ENCODE measurements around the gene RNF14. TPM values are rescaled to one million over a fixed set of nuclear protein-coding genes. Genes with fewer than 3 reads are reported as not detected.

The RNF14 gene
- polyA plus RNA-seq, 1 of the 3 experiments (the other 2 are of a cell fraction), result 24.5 TPM

GRCh38 chr5:142015781-142016533 is 47.1 kb downstream of the RNF14 start:
- no peak for DNase-seq
- peaks cover 0 to 4% of the 10 kb centered on the region in 2 experiments for H3K36me3 ChIP-seq (replicated peaks in 1 of 2; ENCODE audit: control insufficient read depth in 1 of 2, insufficient read depth in 2 of 2, low read length in 1 of 2)
- peak overlapping the region in 1 of 2 experiments; percentile 78; a peak in 3 of 4 replicates for H3K27ac ChIP-seq (ENCODE audit: low read depth in 2 of 2, low read length in 1 of 2)
- peak overlapping the region; percentile 2; the same call in 1 of the 2 replicates for H3K9ac ChIP-seq
- no peaks in the 10 kb centered on the region for H3K79me2 ChIP-seq (ENCODE audit: insufficient read depth)
- H3K4me3 ChIP-seq (ENCODE audit: low read depth in 2 of 2, low read length in 1 of 2), result peak overlapping the region in 1 of 2 experiments; percentile 27; a peak in 1 of 4 replicates
- peaks cover 24% of the 10 kb centered on the region for H3F3A ChIP-seq (replicated peaks; ENCODE audit: insufficient read depth)
- H3K4me1 ChIP-seq (ENCODE audit: control insufficient read depth in 1 of 2, insufficient read depth in 2 of 2, low read depth in 1 of 2, low read length in 1 of 2), result peaks cover 17 to 24% of the 10 kb centered on the region in 2 experiments
- TF ChIP-seq FOSL2 (IDR thresholded peaks at IDR 0.05; ENCODE audit: borderline replicate concordance, low read depth) (peak; percentile 85), TCF12 (IDR thresholded peaks at IDR 0.05) (peak; percentile 79), RFX5 (IDR thresholded peaks at IDR 0.05; ENCODE audit: low read length) (no peak), RXRA (IDR thresholded peaks at IDR 0.05; ENCODE audit: borderline replicate concordance, low read depth) (peak; percentile 14; the same call in 1 of the 2 replicates), SIN3A (IDR thresholded peaks at IDR 0.05; ENCODE audit: borderline replicate concordance, low read depth, low read length) (no peak), JUND (IDR thresholded peaks at IDR 0.05) (peak; percentile 77), EP300 (IDR thresholded peaks at IDR 0.05; ENCODE audit: borderline replicate concordance in 1 of 2, low read depth in 1 of 2, low read length in 1 of 2) (peak in 1 of 2 experiments; percentile 49; a peak in 1 of 4 replicates), CHD2 (IDR thresholded peaks at IDR 0.05; ENCODE audit: low read length, partially characterized antibody) (no peak), MXI1 (IDR thresholded peaks at IDR 0.05; ENCODE audit: low read depth, low read length) (no peak), EZH2phosphoT487 (IDR thresholded peaks at IDR 0.05; ENCODE audit: borderline replicate concordance, low read depth) (no peak), NFIC (IDR thresholded peaks at IDR 0.05; ENCODE audit: borderline replicate concordance) (no peak), FOXM1 (IDR thresholded peaks at IDR 0.05; ENCODE audit: low read depth) (no peak), GABPA (IDR thresholded peaks at IDR 0.05; ENCODE audit: low read depth) (no peak), PBX3 (IDR thresholded peaks at IDR 0.05) (peak; percentile 60)
- POLR2A ChIA-PET, result no interaction called here
- no peaks in the 10 kb centered on the region for H4K20me1 ChIP-seq (ENCODE audit: insufficient read depth)
- H3K9me3 ChIP-seq, result peaks cover 5% of the 10 kb centered on the region; the same call in 1 of the 2 replicates
- no peaks in the 10 kb centered on the region for H3K9me2 ChIP-seq
- CTCF ChIA-PET, result interaction anchor here (0.8 to 10.7 kb wide), 21 partner anchors 8 to 324 kb away, joined by 3 to 158 read pairs (median 6); partner anchors contain the start of gene RNF14
- WGBS (ENCODE audit: low lambda C conversion rate), result 47% methylated on average over 5 of the region's 6 CpGs
- H3K4me2 ChIP-seq, result peak overlapping the region; percentile 30
- H2AFZ ChIP-seq (ENCODE audit: low read depth), result peak overlapping the region; percentile 45
- no peaks in the 10 kb centered on the region for H3K27me3 ChIP-seq (ENCODE audit: insufficient read depth)

- POLR2A ChIA-PET, result no interaction called here
- no peaks in the 10 kb centered on the region for H3K79me2 ChIP-seq (ENCODE audit: insufficient read depth)
- H3K36me3 ChIP-seq (replicated peaks in 1 of 2; ENCODE audit: control insufficient read depth in 1 of 2, insufficient read depth in 2 of 2, low read length in 1 of 2), result peaks cover 0 to under 1% of the 10 kb centered on the region in 2 experiments
- H2AFZ ChIP-seq (ENCODE audit: low read depth), result peak overlapping the region; percentile 45
- TF ChIP-seq MXI1 (IDR thresholded peaks at IDR 0.05; ENCODE audit: low read depth, low read length) (no peak), GATA2 (CRISPR knock-in tag; IDR thresholded peaks at IDR 0.05) (no peak), USF2 (IDR thresholded peaks at IDR 0.05; ENCODE audit: borderline replicate concordance, low read depth, low read length) (no peak), FOSL2 (IDR thresholded peaks at IDR 0.05; ENCODE audit: borderline replicate concordance, low read depth) (no peak), POLR2AphosphoS5 (IDR thresholded peaks at IDR 0.05; ENCODE audit: low read depth, low read length) (no peak), CTCF (IDR thresholded peaks at IDR 0.05) (no peak), YY1 (IDR thresholded peaks at IDR 0.05; ENCODE audit: low read depth) (no peak), EZH2phosphoT487 (IDR thresholded peaks at IDR 0.05; ENCODE audit: borderline replicate concordance, low read depth) (no peak), SMC3 (IDR thresholded peaks at IDR 0.05; ENCODE audit: low read depth, low read length) (no peak), RCOR1 (IDR thresholded peaks at IDR 0.05; ENCODE audit: low read length) (no peak), FOXJ3 (CRISPR knock-in tag; IDR thresholded peaks at IDR 0.05) (no peak)
- peak overlapping the region; percentile 30; the same call in 1 of the 2 replicates for H3K4me2 ChIP-seq
- H3K9me3 ChIP-seq, result peaks cover 5% of the 10 kb centered on the region; the same call in 1 of the 2 replicates
- no peaks in the 10 kb centered on the region for H4K20me1 ChIP-seq (ENCODE audit: insufficient read depth)
- WGBS (ENCODE audit: low lambda C conversion rate), result 88% methylated on average over 4 of the region's 4 CpGs
- peak overlapping the region in 1 of 2 experiments; percentile 78; a peak in 2 of 4 replicates for H3K27ac ChIP-seq (ENCODE audit: low read depth in 2 of 2, low read length in 1 of 2)
- no peak for DNase-seq
- no peak overlapping the region for H3K4me3 ChIP-seq (ENCODE audit: low read depth in 2 of 2, low read length in 1 of 2)
- H3K9me2 ChIP-seq, result no peaks in the 10 kb centered on the region
- H3K4me1 ChIP-seq (ENCODE audit: control insufficient read depth in 1 of 2, insufficient read depth in 2 of 2, low read depth in 1 of 2, low read length in 1 of 2), result peaks cover 15 to 24% of the 10 kb centered on the region in 2 experiments
- CTCF ChIA-PET, result interaction anchor here (0.9 to 10.7 kb wide), 7 partner anchors 8 to 129 kb away, joined by 3 to 158 read pairs (median 20); no protein-coding TSS in a partner anchor
- H3F3A ChIP-seq (replicated peaks; ENCODE audit: insufficient read depth), result peaks cover 24% of the 10 kb centered on the region
- no peak overlapping the region for H3K9ac ChIP-seq
- no peaks in the 10 kb centered on the region for H3K27me3 ChIP-seq (ENCODE audit: insufficient read depth)
These were observed 47.7 kb downstream of the RNF14 start for GRCh38 chr5:142016556-142016955.

All from SK-N-SH (cell line).